Immature natural killer cell (primary cell): ENCODE data around the gene MACROD2. TPM values are rescaled to one million over a fixed set of nuclear protein-coding genes. Genes with fewer than 3 reads are reported as not detected.
"Not testable (repeated sequence)": the region's sequence is repeated elsewhere in the genome, so short reads cannot be mapped to it uniquely, and the experiment has no call there.

Experiments
- DNase-seq, 3 donors: peaks; one replicate each; pipeline ENCODE4 v3.0.0; 2022; ENCODE audit warnings: mixed read lengths in 1 of 3
- H3K27ac Mint-ChIP-seq, 6 donors: one replicate each; pipeline ENCODE4 v1.8.0; 2020; ENCODE audit warnings: mixed read lengths in 6 of 6, mild to moderate bottlenecking in 5 of 6, inconsistent platforms in 4 of 6, moderate library complexity in 3 of 6
- H3K27me3 Mint-ChIP-seq, 3 donors: one replicate each; pipeline ENCODE4 v1.8.0; 2020 to 2021; ENCODE audit warnings: low read depth in 3 of 3, mild to moderate bottlenecking in 3 of 3, mixed read lengths in 3 of 3, moderate library complexity in 3 of 3, inconsistent platforms in 1 of 3
- H3K36me3 Mint-ChIP-seq, 3 donors: one replicate each; pipeline ENCODE4 v1.8.0; 2020; ENCODE audit warnings: mixed read lengths in 3 of 3, inconsistent platforms in 2 of 3, mild to moderate bottlenecking in 2 of 3
- H3K4me1 Mint-ChIP-seq, 2 donors: one replicate each; pipeline ENCODE4 v1.8.0; 2020; ENCODE audit warnings: inconsistent platforms in 2 of 2, mild to moderate bottlenecking in 2 of 2, mixed read lengths in 2 of 2, moderate library complexity in 1 of 2
- H3K4me3 Mint-ChIP-seq, 5 donors: one replicate each; pipeline ENCODE4 v1.8.0; 2020; ENCODE audit warnings: mild to moderate bottlenecking in 5 of 5, mixed read lengths in 5 of 5, inconsistent platforms in 3 of 5, moderate library complexity in 3 of 5
- H3K9me3 Mint-ChIP-seq, 6 donors: one replicate each; pipeline ENCODE4 v1.8.0; 2020; ENCODE audit warnings: mild to moderate bottlenecking in 6 of 6, mixed read lengths in 6 of 6, inconsistent platforms in 4 of 6, moderate library complexity in 3 of 6
- polyA plus RNA-seq, 3 donors: library from polyadenylated mRNA; unstranded; fragments of 300-500 nt; fragmentation: Illumina TruSeq; gene quantifications; one replicate each; pipeline ENCODE4 v1.2.3, GENCODE V29; 2021

MACROD2 gene
- polyA plus RNA-seq, 3 donors from 2014 or later, result not detected

- Mint-ChIP-seq H3K4me3 (no peak overlapping the region), H3K4me1 (no peaks in the 10 kb centered on the region), H3K36me3 (no peaks in the 10 kb centered on the region), H3K27me3 (no peaks in the 10 kb centered on the region), H3K9me3 (no peaks in the 10 kb centered on the region), H3K27ac (no peak overlapping the region)
- no peak for DNase-seq
Observed at GRCh38 chr20:16005915-16006493, 2010.7 kb downstream of the MACROD2 start.

- Mint-ChIP-seq H3K36me3 (no peaks in the 10 kb centered on the region), H3K4me1 (no peaks in the 10 kb centered on the region), H3K27me3 (no peaks in the 10 kb centered on the region), H3K4me3 (no peak overlapping the region), H3K27ac (no peak overlapping the region), H3K9me3 (no peaks in the 10 kb centered on the region)
- no peak for DNase-seq
Observed at GRCh38 chr20:16007164-16007563, 2011.8 kb downstream of the MACROD2 start.

- Mint-ChIP-seq H3K27ac (no peak overlapping the region), H3K4me3 (no peak overlapping the region), H3K36me3 (no peaks in the 10 kb centered on the region), H3K4me1 (no peaks in the 10 kb centered on the region), H3K27me3 (peaks cover 0 to 1% (median 0%) of the 10 kb centered on the region in 3 donors), H3K9me3 (no peaks in the 10 kb centered on the region)
- DNase-seq, result no peak
Observed at GRCh38 chr20:16007962-16008361, 2012.6 kb downstream of the MACROD2 start.

- no peak for DNase-seq
- Mint-ChIP-seq H3K4me3 (no peak overlapping the region), H3K4me1 (no peaks in the 10 kb centered on the region), H3K9me3 (no peaks in the 10 kb centered on the region), H3K27me3 (peaks cover 0 to 1% (median 0%) of the 10 kb centered on the region in 3 donors), H3K27ac (no peak overlapping the region), H3K36me3 (no peaks in the 10 kb centered on the region)
Observed at GRCh38 chr20:16011056-16011455, 2015.7 kb downstream of the MACROD2 start.

GRCh38 chr20:16011519-16011918, 2016.2 kb downstream of the MACROD2 start:
- H3K4me3 Mint-ChIP-seq, result no peak overlapping the region
- H3K9me3 Mint-ChIP-seq, result no peaks in the 10 kb centered on the region
- DNase-seq, result no peak
- peaks cover 0 to 1% (median 0%) of the 10 kb centered on the region in 3 donors for H3K27me3 Mint-ChIP-seq
- no peaks in the 10 kb centered on the region for H3K4me1 Mint-ChIP-seq
- H3K27ac Mint-ChIP-seq, result no peak overlapping the region
- no peaks in the 10 kb centered on the region for H3K36me3 Mint-ChIP-seq

- not testable (repeated sequence) for H3K27ac Mint-ChIP-seq, H3K27me3 Mint-ChIP-seq, H3K9me3 Mint-ChIP-seq, H3K36me3 Mint-ChIP-seq, H3K4me3 Mint-ChIP-seq, H3K4me1 Mint-ChIP-seq, DNase-seq
Observed at GRCh38 chr20:16012934-16013333, 2017.6 kb downstream of the MACROD2 start.

GRCh38 chr20:16013631-16014030, 2018.3 kb downstream of the MACROD2 start:
- no peaks in the 10 kb centered on the region for H3K4me1 Mint-ChIP-seq
- no peak for DNase-seq

GRCh38 chr20:16014436-16014835, 2019.1 kb downstream of the MACROD2 start:
- no peak for DNase-seq
- Mint-ChIP-seq H3K9me3 (no peaks in the 10 kb centered on the region), H3K4me1 (no peaks in the 10 kb centered on the region), H3K4me3 (no peak overlapping the region), H3K36me3 (no peaks in the 10 kb centered on the region), H3K27ac (no peak overlapping the region), H3K27me3 (peaks cover 0 to 2% (median 1%) of the 10 kb centered on the region in 3 donors)

More at GRCh38 chr20:16013631-16014030, 2018.3 kb downstream of the MACROD2 start:
- no peak overlapping the region for H3K4me3 Mint-ChIP-seq
- H3K36me3 Mint-ChIP-seq, result no peaks in the 10 kb centered on the region
- no peaks in the 10 kb centered on the region for H3K9me3 Mint-ChIP-seq
- H3K27ac Mint-ChIP-seq, result no peak overlapping the region
- peaks cover 0 to 2% (median 1%) of the 10 kb centered on the region in 3 donors for H3K27me3 Mint-ChIP-seq

- Mint-ChIP-seq H3K27ac (no peak overlapping the region), H3K9me3 (no peaks in the 10 kb centered on the region), H3K4me1 (no peaks in the 10 kb centered on the region), H3K36me3 (no peaks in the 10 kb centered on the region), H3K27me3 (peaks cover 0 to 2% (median 2%) of the 10 kb centered on the region in 3 donors), H3K4me3 (no peak overlapping the region)
- no peak for DNase-seq
Observed at GRCh38 chr20:16017656-16018055, 2022.3 kb downstream of the MACROD2 start.

GRCh38 chr20:16018881-16019280, 2023.6 kb downstream of the MACROD2 start:
- Mint-ChIP-seq H3K27ac (no peak overlapping the region), H3K9me3 (no peaks in the 10 kb centered on the region), H3K27me3 (peaks cover 0 to 2% (median 2%) of the 10 kb centered on the region in 3 donors), H3K4me3 (no peak overlapping the region), H3K36me3 (no peaks in the 10 kb centered on the region), H3K4me1 (peaks cover 3 to 5% of the 10 kb centered on the region in 2 donors)
- DNase-seq, result no peak

GRCh38 chr20:16020971-16021370, 2025.7 kb downstream of the MACROD2 start:
- no peaks in the 10 kb centered on the region for H3K9me3 Mint-ChIP-seq
- no peak overlapping the region for H3K27ac Mint-ChIP-seq
- no peak overlapping the region for H3K4me3 Mint-ChIP-seq
- H3K4me1 Mint-ChIP-seq, result peaks cover 14 to 18% of the 10 kb centered on the region in 2 donors
- DNase-seq, result no peak
- no peaks in the 10 kb centered on the region for H3K36me3 Mint-ChIP-seq
- peaks cover 2 to 4% (median 2%) of the 10 kb centered on the region in 3 donors for H3K27me3 Mint-ChIP-seq

GRCh38 chr20:16025084-16025483, 2029.8 kb downstream of the MACROD2 start:
- H3K4me1 Mint-ChIP-seq, result peaks cover 14 to 18% of the 10 kb centered on the region in 2 donors
- no peak overlapping the region for H3K4me3 Mint-ChIP-seq
- peak overlapping the region in 1 of 6 donors; percentile 4 for H3K27ac Mint-ChIP-seq
- peaks cover 0 to 8% (median 5%) of the 10 kb centered on the region in 3 donors for H3K27me3 Mint-ChIP-seq
- peaks cover 0 to 4% (median 0%) of the 10 kb centered on the region in 6 donors for H3K9me3 Mint-ChIP-seq
- no peaks in the 10 kb centered on the region for H3K36me3 Mint-ChIP-seq
- DNase-seq, result no peak

- Mint-ChIP-seq H3K27ac (no peak overlapping the region), H3K27me3 (peaks cover 0 to 9% (median 8%) of the 10 kb centered on the region in 3 donors), H3K4me3 (no peak overlapping the region), H3K4me1 (peaks cover 14 to 18% of the 10 kb centered on the region in 2 donors), H3K9me3 (peaks cover 0 to 4% (median 0%) of the 10 kb centered on the region in 6 donors), H3K36me3 (no peaks in the 10 kb centered on the region)
- no peak for DNase-seq
Observed at GRCh38 chr20:16027686-16028085, 2032.4 kb downstream of the MACROD2 start.

GRCh38 chr20:16028923-16029322, 2033.6 kb downstream of the MACROD2 start:
- no peak overlapping the region for H3K27ac Mint-ChIP-seq
- H3K27me3 Mint-ChIP-seq, result peaks cover 3 to 12% (median 8%) of the 10 kb centered on the region in 3 donors
- peaks cover 0 to 4% (median 0%) of the 10 kb centered on the region in 6 donors for H3K9me3 Mint-ChIP-seq
- no peak for DNase-seq
- peaks cover 11 to 13% of the 10 kb centered on the region in 2 donors for H3K4me1 Mint-ChIP-seq
- H3K36me3 Mint-ChIP-seq, result no peaks in the 10 kb centered on the region
- H3K4me3 Mint-ChIP-seq, result no peak overlapping the region

GRCh38 chr20:16030253-16030652, 2034.9 kb downstream of the MACROD2 start:
- no peak for DNase-seq
- Mint-ChIP-seq H3K27me3 (peaks cover 3 to 12% (median 4%) of the 10 kb centered on the region in 3 donors), H3K4me3 (no peak overlapping the region), H3K27ac (no peak overlapping the region), H3K9me3 (peaks cover 0 to 4% (median 0%) of the 10 kb centered on the region in 6 donors), H3K4me1 (peaks cover 0 to under 1% of the 10 kb centered on the region in 2 donors), H3K36me3 (no peaks in the 10 kb centered on the region)
